Right kidney (tissue), 1 donor: ENCODE measurements around the gene PRLR.

ENCODE experiments used
- DNase-seq: peaks from one replicate; pipeline ENCODE4 v3.0.0-alpha.2; 2016

Gene PRLR

GRCh38 chr5:35089334-35090314 lies 140.7 kb downstream of the PRLR start:
- DNase-seq = peak; percentile 38

GRCh38 chr5:35087991-35088390 lies 142.3 kb downstream of the PRLR start:
- DNase-seq = no peak

GRCh38 chr5:35083150-35083549 lies 147.1 kb downstream of the PRLR start:
- DNase-seq = no peak

GRCh38 chr5:35082530-35082929 lies 147.8 kb downstream of the PRLR start:
- no peak for DNase-seq

GRCh38 chr5:35081134-35081533 lies 149.2 kb downstream of the PRLR start:
- DNase-seq = no peak

- no peak for DNase-seq
Measured at GRCh38 chr5:35073160-35073559, 157.1 kb downstream of the PRLR start.

DNA sequence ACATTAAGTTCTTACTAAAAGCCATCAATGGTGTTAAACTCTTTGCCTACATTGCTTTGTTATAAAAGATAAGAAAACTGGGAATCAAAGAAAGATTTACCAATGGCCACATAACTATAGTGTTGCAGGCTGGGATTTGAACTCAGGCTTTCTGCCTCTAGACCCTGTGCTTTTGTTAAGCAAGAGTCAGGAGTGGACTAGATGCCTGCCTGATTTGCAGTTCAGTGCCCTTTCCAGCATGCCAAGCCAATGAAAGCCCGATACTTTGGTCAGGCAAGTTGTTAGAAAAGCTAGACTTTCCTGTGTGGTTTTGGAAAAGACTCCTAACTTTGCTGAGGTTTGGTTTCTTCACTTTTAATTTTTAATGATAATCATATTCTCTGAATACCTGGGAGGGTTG lies 161.1 kb downstream of the PRLR start:
- no peak for DNase-seq

DNA sequence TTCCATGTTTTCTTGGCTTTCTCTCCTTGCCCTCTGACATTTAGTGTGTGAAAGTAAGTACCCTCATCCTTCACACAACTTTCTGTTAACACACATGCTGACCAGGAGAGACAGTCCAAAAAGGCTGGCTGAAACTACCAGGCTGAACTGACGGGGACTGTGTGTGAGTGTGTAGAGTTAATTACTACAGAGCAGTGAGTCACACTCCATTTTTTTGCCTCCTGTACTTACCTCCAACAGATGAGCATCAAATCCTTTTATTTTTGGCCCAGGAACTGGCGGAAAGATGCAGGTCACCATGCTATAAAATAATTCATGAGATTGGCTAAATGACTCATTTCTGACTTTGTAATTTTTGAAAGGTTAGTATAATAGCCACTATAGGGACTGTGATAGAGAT lies 162.3 kb downstream of the PRLR start:
- no peak for DNase-seq

DNA sequence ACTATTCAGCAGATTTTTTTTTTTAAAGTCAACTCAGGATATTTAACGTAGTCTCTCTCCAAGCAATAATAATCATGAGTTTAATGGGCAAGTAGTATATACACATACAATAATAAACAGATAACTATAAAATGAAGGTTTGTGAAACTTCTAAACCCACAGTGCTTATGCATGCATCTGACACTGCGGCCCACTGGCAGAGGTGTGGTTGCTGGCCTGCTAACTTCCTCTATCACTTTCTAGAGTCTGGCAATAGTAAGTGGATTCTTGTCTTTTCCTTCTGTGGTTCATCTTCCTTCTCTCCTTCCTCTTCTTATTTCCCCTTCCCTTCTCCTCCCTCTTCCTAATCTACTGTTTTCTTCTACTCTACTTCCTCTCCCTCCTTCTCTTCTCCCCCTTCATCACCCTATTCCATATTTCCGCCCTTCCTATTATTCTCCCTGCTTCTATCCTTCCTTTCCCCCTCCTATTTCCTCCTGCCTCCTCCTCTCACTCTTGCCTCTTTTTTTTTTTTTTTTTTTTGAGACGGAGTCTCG lies 164.0 kb downstream of the PRLR start:
- DNase-seq = no peak

- DNase-seq = no peak
Measured at GRCh38 chr5:35063414-35063813, 166.9 kb downstream of the PRLR start.

DNA sequence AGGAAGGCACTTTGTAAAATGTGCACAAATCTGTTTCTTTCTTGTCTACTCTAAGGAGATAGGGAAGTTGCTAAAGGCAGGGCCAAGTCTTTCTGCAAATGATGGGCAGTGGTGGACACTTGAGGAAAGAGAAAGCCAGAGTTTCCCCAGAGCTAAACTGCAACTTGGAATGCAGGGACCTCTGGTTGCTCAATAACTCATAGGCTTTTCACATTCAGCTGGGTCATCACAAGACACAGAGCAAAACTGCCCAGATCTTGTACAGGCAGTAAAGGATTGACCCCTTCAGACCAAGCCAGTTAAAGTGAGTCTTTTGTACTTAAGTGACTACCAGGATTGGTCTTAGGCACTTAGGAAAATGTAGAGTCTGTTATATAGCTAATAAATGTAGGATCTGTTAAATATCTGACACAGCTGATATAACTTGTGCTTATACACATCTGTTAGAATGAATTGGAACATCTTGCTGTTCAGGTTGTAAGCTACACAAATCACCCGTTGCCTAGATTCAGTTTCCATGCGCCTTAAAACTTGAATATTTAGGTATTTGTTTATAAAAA lies 169.0 kb downstream of the PRLR start:
- no peak for DNase-seq

DNA sequence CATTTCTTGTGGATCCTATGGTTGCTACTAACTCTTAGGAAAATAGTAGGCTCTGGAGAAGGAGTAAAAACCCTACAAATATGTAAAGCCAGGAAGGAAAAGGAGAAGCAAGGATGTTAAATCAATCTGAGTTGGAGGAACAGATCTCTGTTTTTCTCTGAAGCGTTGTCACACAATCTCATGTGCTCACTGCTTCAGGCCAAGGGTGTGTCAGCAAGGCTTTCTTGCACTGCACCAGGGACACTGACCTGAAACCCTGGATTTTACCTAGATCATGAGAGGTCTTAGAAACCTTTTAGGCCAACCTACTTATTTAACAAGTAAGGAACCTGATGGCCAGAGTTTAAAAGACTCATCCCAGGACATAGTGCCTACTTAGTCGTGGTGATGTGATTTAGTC lies 170.1 kb downstream of the PRLR start:
- DNase-seq = no peak

- no peak for DNase-seq
Measured at GRCh38 chr5:35059251-35059650, 171.0 kb downstream of the PRLR start.

GRCh38 chr5:35058374-35058788 lies 171.9 kb downstream of the PRLR start:
- DNase-seq = no peak

DNA sequence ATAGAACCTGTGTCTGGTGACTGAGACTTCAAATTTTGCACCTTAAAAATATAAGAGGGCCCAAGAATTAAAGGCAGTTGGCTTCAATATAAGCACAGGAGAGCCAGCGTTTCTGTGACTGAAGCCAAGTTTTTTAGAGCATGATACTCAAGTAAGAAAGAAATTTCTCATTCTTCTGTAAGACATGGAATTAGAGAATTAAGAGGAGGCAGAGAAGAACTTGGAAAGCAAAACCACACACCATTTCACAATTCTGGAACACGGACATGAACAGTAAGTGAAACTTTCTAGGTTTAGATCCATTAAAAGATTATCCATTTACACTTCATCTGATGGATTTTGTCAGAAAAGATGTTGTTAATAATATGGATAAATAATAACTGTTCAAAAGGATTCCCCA lies 173.6 kb downstream of the PRLR start:
- DNase-seq = no peak

DNA sequence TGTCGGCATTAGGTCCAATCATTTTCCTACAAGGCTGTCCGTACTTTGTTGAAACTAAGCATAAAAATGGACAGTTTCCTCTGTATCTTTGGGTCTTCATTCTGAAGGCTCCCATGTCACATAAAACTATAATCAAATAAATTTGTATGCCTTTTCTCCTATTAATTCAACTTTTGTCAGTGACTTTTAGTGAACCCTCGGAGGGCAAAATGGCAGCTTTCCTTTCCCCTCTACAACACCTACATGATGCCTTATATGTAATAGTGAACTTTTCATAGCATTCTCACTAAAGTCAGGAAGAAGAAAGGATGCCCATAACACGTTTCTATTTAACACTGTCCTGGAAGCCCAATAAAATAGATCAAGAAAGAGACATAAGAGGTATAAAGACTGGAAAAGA lies 177.4 kb downstream of the PRLR start:
- no peak for DNase-seq

DNA sequence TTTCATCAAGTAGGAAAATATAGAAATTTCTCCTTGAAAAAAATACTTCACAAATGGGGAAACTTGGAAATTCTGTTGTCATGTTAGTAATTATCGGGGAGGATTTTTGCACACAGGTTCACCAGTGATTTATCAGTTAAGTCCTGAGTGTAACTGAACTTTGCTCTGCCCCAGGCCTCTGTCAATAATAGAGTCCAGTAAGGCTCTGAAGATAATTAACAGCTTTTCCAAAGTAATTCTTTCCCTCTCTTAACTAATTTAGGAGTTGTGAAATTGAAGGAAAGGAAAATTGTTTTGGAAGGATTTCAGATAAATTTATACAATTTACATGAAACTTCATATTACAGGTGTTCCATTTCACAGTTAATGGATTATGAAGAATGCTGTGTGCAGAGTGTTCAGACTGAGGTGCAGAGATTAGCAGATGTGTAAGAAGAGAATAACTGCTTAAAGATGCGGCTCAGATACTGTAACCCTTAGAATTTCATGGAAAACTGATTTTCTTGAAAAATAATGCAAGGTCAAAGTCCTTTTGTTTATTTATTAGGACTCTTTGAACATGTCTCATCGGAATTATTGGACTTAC lies 179.7 kb downstream of the PRLR start:
- DNase-seq = no peak

- DNase-seq = no peak
Measured at GRCh38 chr5:35048910-35049309, 181.4 kb downstream of the PRLR start.

GRCh38 chr5:35047785-35048404 lies 182.4 kb downstream of the PRLR start, which contains the start of gene AGXT2:
AGXT2 (minus strand) TSS chr5:35047949; CDS start chr5:35047892, 57 bp downstream.
- DNase-seq = peak; percentile 12

- DNase-seq = no peak
Measured at GRCh38 chr5:35046774-35047173, 183.5 kb downstream of the PRLR start.

- DNase-seq = no peak
Measured at GRCh38 chr5:35045280-35045679, 185.0 kb downstream of the PRLR start.

GRCh38 chr5:35044649-35045048 lies 185.6 kb downstream of the PRLR start:
- no peak for DNase-seq

DNA sequence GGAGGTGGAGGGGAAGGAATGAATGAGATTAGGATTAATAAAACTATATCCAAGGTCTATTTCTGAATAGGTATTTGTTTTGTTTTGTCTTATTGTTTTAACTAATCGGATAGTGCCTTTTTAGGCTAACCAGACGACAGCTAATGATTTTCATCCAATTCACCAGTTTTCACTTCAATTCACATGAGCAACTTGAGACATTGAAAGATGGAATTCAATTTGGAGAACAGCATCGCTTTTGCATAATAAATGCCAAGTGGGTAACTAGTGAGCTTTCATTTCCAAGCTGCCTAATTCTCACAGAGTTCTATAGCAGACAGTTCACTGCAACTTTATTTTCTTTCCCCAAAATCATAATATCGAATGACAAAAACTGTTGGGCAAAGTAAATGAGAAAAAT lies 187.5 kb downstream of the PRLR start:
- no peak for DNase-seq
